Naive B cell (primary cell): ENCODE results near the gene TTLL4. TPM values are rescaled to one million over a fixed set of nuclear protein-coding genes. Genes with fewer than 3 reads are reported as not detected.

Source experiments
- ATAC-seq, 2 donors: fragments of 150-1000 bp; cut with Tn5 transposase; 2 replicates each; pipeline ENCODE4 v1.10.0; 2021; ENCODE audit warnings: low read depth in 2 of 2, mild to moderate bottlenecking in 2 of 2, moderate library complexity in 2 of 2
- DNase-seq: peaks from one replicate; pipeline ENCODE4 v3.0.0; 2022
- H3K27ac Mint-ChIP-seq, 6 donors: one replicate each; pipeline ENCODE4 v1.8.0; 2020 to 2022; ENCODE audit warnings: mild to moderate bottlenecking in 6 of 6, mixed read lengths in 6 of 6, moderate library complexity in 5 of 6, inconsistent platforms in 2 of 6
- H3K27me3 Mint-ChIP-seq, 3 donors: one replicate each; pipeline ENCODE4 v1.8.0; 2021 to 2022; ENCODE audit warnings: mixed read lengths in 3 of 3, mild to moderate bottlenecking in 1 of 3
- H3K36me3 Mint-ChIP-seq, 2 donors: one replicate each; pipeline ENCODE4 v1.8.0; 2020 to 2022; ENCODE audit warnings: mixed read lengths in 2 of 2, inconsistent platforms in 1 of 2, mild to moderate bottlenecking in 1 of 2
- H3K4me1 Mint-ChIP-seq, 3 donors: one replicate each; pipeline ENCODE4 v1.8.0; 2020 to 2022; ENCODE audit warnings: mixed read lengths in 3 of 3, inconsistent platforms in 1 of 3, mild to moderate bottlenecking in 1 of 3, moderate library complexity in 1 of 3
- H3K4me3 Mint-ChIP-seq, 8 donors: one replicate each; pipeline ENCODE4 v1.8.0; 2020 to 2022; ENCODE audit warnings: mild to moderate bottlenecking in 8 of 8, mixed read lengths in 8 of 8, moderate library complexity in 8 of 8, inconsistent platforms in 2 of 8
- H3K9me3 Mint-ChIP-seq, 7 donors: one replicate each; pipeline ENCODE4 v1.8.0; 2020 to 2022; ENCODE audit warnings: mixed read lengths in 7 of 7, mild to moderate bottlenecking in 5 of 7, inconsistent platforms in 2 of 7, moderate library complexity in 1 of 7
- polyA plus RNA-seq, 6 donors: library from polyadenylated mRNA; unstranded; fragments of 300-500 nt; fragmentation: Illumina TruSeq; gene quantifications; one replicate each; pipeline ENCODE4 v1.2.3, GENCODE V29; 2021; ENCODE audit warnings: low read depth in 6 of 6

The TTLL4 gene
- polyA plus RNA-seq, 6 donors from 2014 or later: 3.4 to 9.3 (median 6.0) TPM; not detected in 1

DNA sequence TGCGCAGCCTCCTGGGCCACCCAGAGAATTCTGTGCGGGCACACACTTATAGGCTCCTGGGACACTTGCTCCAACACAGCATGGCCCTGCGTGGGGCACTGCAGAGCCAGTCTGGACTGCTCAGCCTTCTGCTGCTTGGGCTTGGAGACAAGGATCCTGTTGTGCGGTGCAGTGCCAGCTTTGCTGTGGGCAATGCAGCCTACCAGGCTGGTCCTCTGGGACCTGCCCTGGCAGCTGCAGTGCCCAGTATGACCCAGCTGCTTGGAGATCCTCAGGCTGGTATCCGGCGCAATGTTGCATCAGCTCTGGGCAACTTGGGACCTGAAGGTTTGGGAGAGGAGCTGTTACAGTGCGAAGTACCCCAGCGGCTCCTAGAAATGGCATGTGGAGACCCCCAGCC lies 11.8 kb upstream of the TTLL4 start:
- H3K4me3 Mint-ChIP-seq: no peak overlapping the region

DNA sequence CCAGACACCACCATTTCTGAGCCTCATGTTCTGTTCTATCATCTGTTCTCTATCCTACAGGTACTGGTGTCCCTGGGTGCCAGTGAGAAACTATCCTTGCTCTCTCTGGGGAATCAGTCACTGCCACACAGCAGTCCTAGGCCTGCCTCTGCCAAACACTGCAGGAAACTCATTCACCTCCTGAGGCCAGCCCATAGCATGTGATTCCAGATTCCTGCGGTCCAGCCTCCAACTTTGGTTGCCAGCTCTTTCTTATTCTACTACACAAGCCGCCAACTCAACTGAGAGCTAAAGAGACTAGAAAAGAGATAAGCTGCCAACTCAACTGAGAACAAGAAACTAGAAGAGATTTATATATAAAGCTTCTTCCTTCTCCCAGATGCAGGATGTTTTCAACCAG lies 8.8 kb upstream of the TTLL4 start:
- H3K27ac Mint-ChIP-seq: peak overlapping the region in 1 of 6 donors; percentile 48
- no peaks in the 10 kb centered on the region for H3K9me3 Mint-ChIP-seq
- DNase-seq: no peak
- ATAC-seq: no peak
- H3K4me1 Mint-ChIP-seq: no peaks in the 10 kb centered on the region
- H3K27me3 Mint-ChIP-seq: peaks cover 0 to 12% (median 5%) of the 10 kb centered on the region in 3 donors
- no peak overlapping the region for H3K4me3 Mint-ChIP-seq
- H3K36me3 Mint-ChIP-seq: peaks cover 0 to 9% of the 10 kb centered on the region in 2 donors

More for the DNA sequence above, 11.8 kb upstream of the TTLL4 start:
- no peak overlapping the region for H3K27ac Mint-ChIP-seq
- no peaks in the 10 kb centered on the region for H3K27me3 Mint-ChIP-seq
- DNase-seq: no peak
- H3K9me3 Mint-ChIP-seq: no peaks in the 10 kb centered on the region
- ATAC-seq: no peak
- H3K36me3 Mint-ChIP-seq: peaks cover 9 to 14% of the 10 kb centered on the region in 2 donors
- no peaks in the 10 kb centered on the region for H3K4me1 Mint-ChIP-seq

DNA sequence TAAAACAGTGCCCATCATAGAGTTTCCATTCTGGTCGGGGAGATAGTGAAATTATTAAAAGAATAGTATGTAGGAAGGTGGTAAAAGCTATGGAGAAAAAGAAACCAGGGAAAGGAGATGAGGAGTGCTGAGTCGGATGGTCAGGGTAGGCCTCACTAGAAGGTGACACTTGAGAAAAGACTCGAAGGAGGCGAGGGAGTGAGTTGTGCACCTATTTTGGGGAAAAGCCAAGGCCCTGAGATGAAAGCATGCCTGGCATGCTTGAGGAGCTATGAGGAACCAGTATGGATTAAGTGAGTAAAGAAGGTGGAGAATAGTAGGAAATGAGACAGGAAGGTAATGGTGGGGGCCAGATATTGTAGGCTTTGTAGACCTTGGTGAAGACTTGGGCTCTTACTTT lies 7.3 kb upstream of the TTLL4 start:
- Mint-ChIP-seq H3K4me3 (no peak overlapping the region), H3K27me3 (peaks cover 0 to 15% (median 5%) of the 10 kb centered on the region in 3 donors), H3K9me3 (peaks cover 0 to 2% (median 0%) of the 10 kb centered on the region in 7 donors), H3K27ac (no peak overlapping the region), H3K4me1 (no peaks in the 10 kb centered on the region), H3K36me3 (peaks cover 0 to 9% of the 10 kb centered on the region in 2 donors)
- ATAC-seq (no peak), DNase-seq (no peak)

DNA sequence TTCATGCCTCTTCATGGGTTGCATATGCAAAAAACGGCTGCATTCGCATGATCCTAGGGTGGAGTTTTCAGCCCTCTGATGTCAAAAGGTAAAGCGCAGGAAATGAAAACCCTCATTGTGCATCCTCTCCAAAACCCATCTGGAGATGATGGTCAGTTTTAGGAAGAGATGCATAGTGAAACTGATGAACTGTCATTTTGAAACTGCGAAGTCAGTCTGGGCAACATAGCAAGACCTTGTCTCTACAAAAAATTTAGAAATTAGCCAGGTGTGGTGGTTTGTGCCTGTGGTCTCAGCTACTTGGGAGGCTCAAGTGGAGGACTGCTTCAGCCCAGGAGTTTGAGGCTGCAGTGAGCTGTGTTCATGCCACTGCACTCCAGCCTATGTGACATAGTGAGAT lies 2.5 kb upstream of the TTLL4 start:
- ATAC-seq (no peak), DNase-seq (no peak)
- no peaks in the 10 kb centered on the region for H3K36me3 Mint-ChIP-seq
- H3K27ac Mint-ChIP-seq: no peak overlapping the region
- H3K27me3 Mint-ChIP-seq: peaks cover 0 to 15% (median 5%) of the 10 kb centered on the region in 3 donors
- peaks cover 0 to 2% (median 0%) of the 10 kb centered on the region in 7 donors for H3K9me3 Mint-ChIP-seq
- H3K4me3 Mint-ChIP-seq: no peak overlapping the region
- peaks cover 12 to 19% (median 14%) of the 10 kb centered on the region in 3 donors for H3K4me1 Mint-ChIP-seq

DNA sequence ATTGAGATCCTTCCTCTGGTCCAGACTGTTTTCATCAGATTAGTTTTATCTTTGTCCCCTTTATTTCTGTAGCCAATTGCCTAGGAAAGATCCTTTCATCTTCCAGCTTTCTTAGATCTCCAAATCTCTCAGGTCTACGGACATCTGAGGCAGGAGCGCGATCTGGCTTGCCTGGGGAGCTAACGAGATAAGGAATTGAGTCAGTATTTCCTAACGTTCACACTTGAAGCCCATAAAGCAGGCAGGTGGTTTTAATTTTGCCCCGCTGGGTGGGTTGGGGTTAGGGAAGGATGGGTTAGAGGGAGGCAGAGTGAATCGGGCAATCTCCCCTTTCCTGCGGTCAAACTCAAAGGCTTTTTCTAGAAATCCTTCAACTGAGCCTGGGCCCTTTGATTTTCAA lies 727 bp upstream of the TTLL4 start:
- H3K4me3 Mint-ChIP-seq: peak overlapping the region in 5 of 8 donors; percentile 24 to 97 (median 93)
- H3K4me1 Mint-ChIP-seq: peaks cover 19 to 27% (median 23%) of the 10 kb centered on the region in 3 donors
- ATAC-seq (no peak), DNase-seq (no peak)
- peak overlapping the region in 1 of 6 donors; percentile 94 for H3K27ac Mint-ChIP-seq
- H3K36me3 Mint-ChIP-seq: no peaks in the 10 kb centered on the region
- peaks cover 0 to 2% (median 0%) of the 10 kb centered on the region in 7 donors for H3K9me3 Mint-ChIP-seq
- peaks cover 0 to 15% (median 5%) of the 10 kb centered on the region in 3 donors for H3K27me3 Mint-ChIP-seq

DNA sequence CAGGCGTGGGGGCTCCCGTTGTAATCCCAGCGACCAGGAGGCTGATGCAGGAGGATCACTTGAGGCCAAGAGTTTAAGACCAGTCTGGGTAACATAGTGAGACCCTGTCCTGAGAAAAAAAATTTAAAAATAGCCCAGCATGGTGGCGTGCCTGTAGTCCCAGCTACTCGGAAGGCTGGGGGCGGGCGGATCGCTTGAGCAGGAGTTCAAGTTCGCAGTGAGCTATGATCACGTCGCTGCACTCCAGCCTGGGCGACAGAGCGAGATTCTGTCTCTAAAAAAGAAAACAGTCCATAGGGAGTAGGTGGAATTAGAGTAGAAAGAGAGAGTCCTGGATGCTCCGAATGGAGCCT lies 325 bp upstream of the TTLL4 start:
- Mint-ChIP-seq H3K27me3 (peaks cover 0 to 15% (median 5%) of the 10 kb centered on the region in 3 donors), H3K9me3 (peaks cover 0 to 2% (median 0%) of the 10 kb centered on the region in 7 donors), H3K36me3 (no peaks in the 10 kb centered on the region), H3K4me1 (peaks cover 19 to 27% (median 23%) of the 10 kb centered on the region in 3 donors), H3K27ac (peak overlapping the region in 4 of 6 donors; percentile 38 to 94 (median 74)), H3K4me3 (peak overlapping the region; percentile 93 to 97 (median 94))
- ATAC-seq: no peak
- no peak for DNase-seq

DNA sequence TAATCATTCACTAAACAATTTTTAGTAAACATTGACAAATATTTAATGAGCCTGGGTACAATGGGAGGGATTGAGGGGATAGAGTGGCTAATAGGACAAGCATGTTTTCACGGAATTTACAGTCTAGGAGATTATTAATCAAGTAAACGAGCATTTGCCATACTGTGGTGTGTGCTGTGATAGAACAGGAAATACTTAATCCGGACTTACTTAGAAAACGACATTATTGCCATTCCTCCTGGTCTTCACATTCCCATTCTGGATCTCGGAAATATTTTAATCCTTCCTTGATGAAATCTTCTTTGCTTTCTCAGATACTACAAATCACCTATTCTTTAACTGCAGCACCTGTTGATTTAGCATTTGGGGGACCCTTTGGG lies 905 bp downstream of the TTLL4 start:
- H3K36me3 Mint-ChIP-seq: no peaks in the 10 kb centered on the region
- H3K9me3 Mint-ChIP-seq: peaks cover 0 to 2% (median 0%) of the 10 kb centered on the region in 7 donors
- no peak for ATAC-seq

DNA sequence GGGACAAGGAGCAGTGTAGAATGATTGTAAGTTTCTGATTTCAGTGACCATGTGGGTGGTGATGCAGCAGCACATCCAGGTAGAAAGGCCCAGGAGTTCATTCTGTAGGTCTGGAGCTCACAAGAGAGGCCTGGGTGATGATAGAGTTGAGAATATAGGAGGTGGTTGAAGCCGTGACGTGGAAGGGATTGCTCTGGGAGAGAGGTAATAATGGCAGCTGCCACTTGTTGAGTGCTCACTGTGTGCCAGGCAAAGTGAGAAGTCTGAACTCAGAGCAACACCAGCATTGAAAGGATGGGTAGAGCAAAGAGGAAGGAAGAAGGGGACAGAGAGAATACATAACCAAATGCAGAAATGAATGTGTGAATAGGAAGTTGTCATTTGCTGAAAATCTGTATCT lies 3.3 kb downstream of the TTLL4 start:
- no peaks in the 10 kb centered on the region for H3K27me3 Mint-ChIP-seq
- ATAC-seq: no peak
- peaks cover 1 to 4% of the 10 kb centered on the region in 2 donors for H3K36me3 Mint-ChIP-seq
- H3K4me1 Mint-ChIP-seq: peaks cover 22 to 28% (median 23%) of the 10 kb centered on the region in 3 donors
- peak overlapping the region in 2 of 6 donors; percentile 0 to 18 for H3K27ac Mint-ChIP-seq
- no peak for DNase-seq
- H3K9me3 Mint-ChIP-seq: no peaks in the 10 kb centered on the region
- peak overlapping the region in 2 of 8 donors; percentile 43 to 48 for H3K4me3 Mint-ChIP-seq

More for the DNA sequence above, 905 bp downstream of the TTLL4 start:
- Mint-ChIP-seq H3K4me3 (peak overlapping the region; percentile 93 to 97 (median 94)), H3K27me3 (peaks cover 0 to 5% (median 0%) of the 10 kb centered on the region in 3 donors), H3K4me1 (peaks cover 19 to 27% (median 23%) of the 10 kb centered on the region in 3 donors), H3K27ac (peak overlapping the region; percentile 64 to 97 (median 94))
- no peak for DNase-seq

DNA sequence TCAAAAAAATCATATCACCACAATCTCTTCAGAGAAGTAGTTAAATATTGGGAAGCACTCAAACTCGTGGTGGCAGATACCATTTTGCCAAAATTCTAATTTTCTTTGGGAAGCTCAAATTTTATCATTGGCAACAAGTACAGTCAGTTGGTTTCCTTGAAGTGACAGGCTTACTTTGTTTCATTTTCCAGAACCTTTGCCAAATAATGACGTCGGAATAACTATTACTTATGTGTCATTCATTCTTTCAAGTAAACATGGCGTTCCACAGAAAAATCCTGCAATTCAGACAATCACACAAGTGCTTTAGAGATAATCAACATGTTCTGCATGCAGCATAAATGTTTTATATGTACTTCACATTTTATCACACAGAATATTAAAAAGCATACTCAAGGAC lies 5.4 kb downstream of the TTLL4 start:
- Mint-ChIP-seq H3K27me3 (no peaks in the 10 kb centered on the region), H3K9me3 (no peaks in the 10 kb centered on the region), H3K4me3 (no peak overlapping the region), H3K27ac (no peak overlapping the region), H3K4me1 (peaks cover 24 to 31% (median 30%) of the 10 kb centered on the region in 3 donors), H3K36me3 (peaks cover 8 to 12% of the 10 kb centered on the region in 2 donors)
- DNase-seq: no peak
- ATAC-seq: no peak

DNA sequence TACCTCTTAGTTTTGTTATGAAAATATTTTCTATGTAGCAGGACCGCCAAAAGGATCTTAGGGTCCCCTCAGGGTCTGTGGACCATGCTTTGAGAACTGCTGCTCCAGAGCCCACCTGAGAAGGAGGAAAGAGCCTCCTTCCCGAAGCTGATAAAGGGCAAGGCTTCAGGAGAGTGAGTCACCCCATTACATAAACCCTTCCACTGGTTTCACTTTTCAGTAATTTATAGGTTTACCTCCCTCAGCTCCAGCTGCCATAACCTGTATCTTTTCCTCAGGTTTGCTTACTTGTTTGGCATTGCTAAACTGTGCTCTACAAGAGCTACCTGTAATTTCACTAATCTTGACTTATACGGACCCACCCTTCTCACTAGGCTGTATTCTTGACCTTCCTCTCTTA lies 6.6 kb downstream of the TTLL4 start:
- no peaks in the 10 kb centered on the region for H3K27me3 Mint-ChIP-seq
- H3K36me3 Mint-ChIP-seq: peaks cover 8 to 12% of the 10 kb centered on the region in 2 donors
- ATAC-seq (no peak), DNase-seq (no peak)
- H3K4me1 Mint-ChIP-seq: peaks cover 12 to 20% (median 19%) of the 10 kb centered on the region in 3 donors
- no peak overlapping the region for H3K4me3 Mint-ChIP-seq
- no peaks in the 10 kb centered on the region for H3K9me3 Mint-ChIP-seq
- no peak overlapping the region for H3K27ac Mint-ChIP-seq

DNA sequence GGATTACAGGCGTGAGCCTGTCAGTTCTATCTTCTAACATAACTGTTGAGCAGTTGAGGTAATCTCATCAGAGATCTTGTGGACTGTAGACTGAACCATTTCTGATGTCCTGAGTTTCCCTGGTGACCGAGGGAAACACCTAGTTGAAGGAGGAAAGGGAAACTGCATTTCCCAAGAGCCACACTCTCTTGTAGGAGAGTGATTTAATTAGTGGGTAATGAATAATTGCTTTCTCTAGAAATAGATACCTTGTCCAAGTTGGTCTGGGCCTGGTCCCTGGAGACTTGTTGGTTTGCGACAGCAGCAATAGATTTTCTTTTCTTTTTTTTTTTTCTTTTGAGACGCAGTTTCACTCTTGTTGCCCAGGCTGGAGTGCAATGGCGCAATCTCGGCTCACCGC lies 7.4 kb downstream of the TTLL4 start:
- Mint-ChIP-seq H3K27ac (no peak overlapping the region), H3K4me1 (peaks cover 12 to 26% (median 26%) of the 10 kb centered on the region in 3 donors), H3K36me3 (peaks cover 8 to 12% of the 10 kb centered on the region in 2 donors), H3K9me3 (no peaks in the 10 kb centered on the region), H3K27me3 (no peaks in the 10 kb centered on the region), H3K4me3 (no peak overlapping the region)
- ATAC-seq (no peak), DNase-seq (no peak)

DNA sequence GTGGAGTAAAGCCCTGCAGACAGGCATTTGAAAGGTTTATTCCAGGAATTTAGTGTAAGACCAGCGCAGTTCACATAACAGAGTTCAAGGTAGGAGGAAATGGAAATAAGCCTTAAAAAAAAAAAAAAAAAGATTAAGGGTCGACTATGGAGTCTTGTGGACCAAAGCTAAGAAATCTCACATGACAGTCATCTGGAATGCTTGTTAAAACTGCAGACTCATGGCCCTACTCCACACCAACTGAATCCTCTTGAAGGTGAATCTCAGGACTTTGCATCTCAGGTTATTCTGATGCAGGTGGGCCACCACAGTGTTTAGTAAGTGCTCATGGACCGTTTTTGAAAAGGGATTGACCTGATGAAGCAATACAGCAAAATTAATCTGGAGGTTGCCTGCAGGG lies 8.8 kb downstream of the TTLL4 start:
- DNase-seq (no peak), ATAC-seq (no peak)
- Mint-ChIP-seq H3K36me3 (peaks cover 8 to 12% of the 10 kb centered on the region in 2 donors), H3K9me3 (peaks cover 0 to 2% (median 0%) of the 10 kb centered on the region in 7 donors), H3K4me1 (peaks cover 4 to 22% (median 18%) of the 10 kb centered on the region in 3 donors), H3K27ac (no peak overlapping the region), H3K4me3 (no peak overlapping the region), H3K27me3 (no peaks in the 10 kb centered on the region)

DNA sequence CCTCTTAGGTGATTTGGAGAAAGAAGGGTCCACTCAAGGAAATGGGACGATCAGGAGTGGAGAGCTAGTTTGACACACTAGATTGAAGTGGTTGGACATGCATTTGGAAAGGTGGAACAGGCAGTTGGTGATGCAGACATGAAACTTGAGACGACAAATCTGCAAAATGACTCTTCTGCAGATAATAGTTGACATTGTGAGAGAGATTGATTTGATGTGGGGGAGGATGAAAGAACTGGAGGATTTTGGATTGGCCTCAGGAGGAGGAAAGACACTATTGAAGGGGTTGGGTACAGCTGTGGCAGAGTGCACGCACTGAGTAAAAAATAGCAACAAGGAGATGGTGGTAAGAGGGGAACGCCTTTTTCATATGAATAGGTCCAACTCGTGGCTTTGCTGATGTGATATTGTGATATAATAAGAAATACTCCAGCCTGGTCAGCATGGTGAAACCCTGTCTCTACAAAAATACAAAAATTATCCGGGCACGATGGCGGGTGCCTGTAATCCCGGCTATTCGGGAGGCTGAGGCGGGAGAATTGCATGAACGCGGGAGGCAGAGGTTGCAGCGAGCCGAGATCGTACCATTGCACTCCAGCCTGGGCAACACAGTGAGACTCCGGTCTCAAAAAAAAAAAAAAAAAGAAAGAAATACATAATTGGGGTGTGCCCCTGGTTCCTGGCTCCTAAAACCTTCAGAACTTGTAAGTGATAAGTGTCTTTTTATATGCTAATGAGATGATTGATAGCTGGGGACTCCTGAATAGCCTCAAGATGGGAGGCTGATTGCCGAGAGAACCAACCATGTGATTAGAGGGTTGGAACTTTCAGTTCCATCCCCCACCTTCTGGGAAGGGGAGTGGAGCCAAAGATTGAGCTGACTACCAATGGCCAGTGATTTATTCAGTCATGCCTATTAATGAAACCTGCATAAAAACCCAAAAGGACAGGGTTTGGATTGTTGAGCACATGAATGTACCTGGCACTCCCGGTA lies 9.7 kb downstream of the TTLL4 start:
- H3K4me3 Mint-ChIP-seq: no peak overlapping the region
- no peak for ATAC-seq
- H3K9me3 Mint-ChIP-seq: peaks cover 0 to 3% (median 1%) of the 10 kb centered on the region in 7 donors
- H3K27me3 Mint-ChIP-seq: no peaks in the 10 kb centered on the region
- DNase-seq: no peak
- no peak overlapping the region for H3K27ac Mint-ChIP-seq
- peaks cover 8 to 12% of the 10 kb centered on the region in 2 donors for H3K36me3 Mint-ChIP-seq
- H3K4me1 Mint-ChIP-seq: peaks cover 4 to 23% (median 18%) of the 10 kb centered on the region in 3 donors

DNA sequence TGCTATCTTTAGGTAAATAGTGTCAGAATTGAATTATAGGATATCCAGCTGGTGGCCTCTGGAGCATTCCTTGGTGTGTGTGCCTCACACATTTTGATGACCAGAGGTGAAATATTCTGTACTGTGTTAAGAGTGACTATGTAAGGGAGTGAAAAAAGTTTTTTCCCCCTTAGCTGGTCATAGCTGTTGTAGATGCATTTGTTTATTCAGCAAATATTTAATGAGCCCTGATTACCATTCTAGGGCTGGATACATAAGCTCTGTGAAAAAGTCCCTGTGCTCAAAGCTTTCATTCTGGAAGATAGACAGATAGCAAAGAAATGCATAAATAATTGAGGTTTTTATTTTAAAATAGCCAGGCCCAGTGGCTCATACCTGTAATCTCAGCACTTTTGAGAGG lies 10.9 kb downstream of the TTLL4 start:
- DNase-seq (no peak), ATAC-seq (no peak)
- Mint-ChIP-seq H3K4me1 (peaks cover 4 to 23% (median 18%) of the 10 kb centered on the region in 3 donors), H3K4me3 (no peak overlapping the region), H3K9me3 (peaks cover 0 to 15% (median 9%) of the 10 kb centered on the region in 7 donors), H3K27me3 (no peaks in the 10 kb centered on the region), H3K27ac (no peak overlapping the region), H3K36me3 (peaks cover 14 to 20% of the 10 kb centered on the region in 2 donors)
